IPS-11a (cell line): Measurements from ENCODE around the gene DSTN.

Experiments
- H3K4me3 ChIP-seq: one replicate; pipeline ENCODE4 v1.5.1; 2013; ENCODE audit warnings: low read depth, low read length, control low read depth

DSTN gene

DNA sequence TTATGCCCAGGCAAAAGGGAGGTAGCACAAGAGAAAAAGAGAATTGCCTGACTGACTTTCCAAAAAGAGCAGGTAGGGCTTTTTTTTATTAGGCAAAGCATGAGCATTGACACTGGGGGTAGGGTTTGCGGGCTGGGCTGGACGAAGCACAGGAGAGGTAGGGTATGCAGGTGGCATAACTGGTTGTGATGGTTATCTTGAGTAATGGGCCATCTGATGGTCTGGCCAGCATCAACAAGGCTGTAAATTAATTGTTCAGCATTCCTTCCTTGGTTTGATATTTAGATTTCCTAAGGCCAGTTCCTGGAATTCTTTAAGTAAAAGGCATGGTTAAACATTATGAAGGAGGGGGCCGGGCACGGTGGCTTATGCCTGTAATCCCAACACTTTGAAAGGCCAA lies 24.7 kb upstream of the DSTN start:
- no peak overlapping the region for H3K4me3 ChIP-seq

DNA sequence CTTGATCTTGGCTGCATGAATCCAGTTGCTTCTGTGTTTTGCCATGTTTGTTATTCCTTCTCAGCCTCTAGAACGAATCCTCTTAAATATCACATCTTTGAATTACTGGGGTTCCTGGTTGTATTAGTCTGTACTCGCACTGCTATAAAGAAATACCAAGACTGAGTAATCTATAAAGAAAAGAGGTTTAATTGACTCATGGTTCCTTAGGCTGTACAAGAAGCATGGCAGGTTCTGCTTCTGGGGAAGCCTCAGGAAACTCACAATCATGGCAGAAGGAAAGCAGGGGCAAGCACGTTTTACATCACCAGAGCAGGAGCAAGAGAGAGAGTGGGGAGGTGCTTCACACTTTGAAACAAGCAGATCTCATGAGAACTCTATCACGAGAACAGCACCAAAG lies 20.7 kb upstream of the DSTN start:
- no peak overlapping the region for H3K4me3 ChIP-seq

DNA sequence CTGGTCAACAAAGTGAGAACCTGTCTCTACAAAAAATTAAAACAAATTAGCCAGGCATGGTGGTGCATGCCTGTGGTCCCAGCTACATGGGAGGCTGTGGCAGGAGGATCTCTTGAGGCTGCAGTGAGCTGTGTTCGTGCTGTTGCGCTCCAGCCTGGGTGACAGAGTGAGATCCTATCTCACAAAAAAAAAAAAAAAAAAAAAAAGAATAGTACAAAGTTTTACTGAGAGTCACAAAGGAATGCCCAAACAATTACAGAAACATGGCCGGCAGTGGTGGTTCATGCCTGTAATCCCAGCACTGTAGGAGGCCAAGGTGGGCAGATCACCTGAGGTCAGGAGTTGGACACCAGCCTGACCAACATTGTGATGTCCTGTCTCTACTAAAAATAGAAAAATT lies 14.8 kb upstream of the DSTN start:
- H3K4me3 ChIP-seq, result no peak overlapping the region

DNA sequence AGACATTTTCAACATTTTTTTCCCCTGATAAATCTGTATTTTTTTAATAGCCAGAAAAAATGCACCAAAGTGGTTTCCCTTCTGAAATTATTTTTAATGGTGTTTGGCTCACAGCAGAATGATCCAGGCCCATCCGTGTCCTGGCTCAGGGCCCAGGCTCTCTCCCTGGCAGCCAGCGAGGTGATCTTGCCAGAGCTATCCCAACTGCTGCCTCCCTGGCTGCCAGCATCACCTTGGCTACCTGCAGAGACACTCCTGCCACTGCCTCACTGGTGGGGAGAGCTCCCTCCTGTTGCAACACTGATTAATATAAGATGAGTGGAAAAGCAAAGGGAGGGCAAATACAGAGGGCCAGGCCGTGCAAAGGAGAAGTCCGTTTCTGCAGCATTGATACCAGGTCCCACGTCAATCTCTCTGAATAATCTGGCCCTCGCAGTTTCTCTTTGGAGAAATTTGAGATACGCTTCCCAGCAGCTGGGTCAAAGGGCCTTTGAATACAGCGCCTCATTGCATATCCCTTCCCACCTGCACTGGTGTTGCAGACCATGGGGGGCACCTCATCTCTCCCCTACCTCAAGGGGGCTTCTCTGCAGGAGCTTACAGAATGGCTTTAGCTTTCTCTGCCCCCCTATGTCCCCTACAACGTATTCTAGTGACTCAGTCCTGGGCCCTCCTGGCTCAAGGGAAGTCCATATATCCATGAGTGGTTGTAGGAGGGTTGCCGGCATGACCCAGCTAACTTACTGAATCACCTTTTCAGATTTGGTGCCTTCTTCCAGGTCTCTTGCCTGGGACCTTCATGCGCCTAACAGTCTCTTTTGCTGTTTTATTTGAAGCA lies 12.8 kb upstream of the DSTN start:
- H3K4me3 ChIP-seq, result no peak overlapping the region

DNA sequence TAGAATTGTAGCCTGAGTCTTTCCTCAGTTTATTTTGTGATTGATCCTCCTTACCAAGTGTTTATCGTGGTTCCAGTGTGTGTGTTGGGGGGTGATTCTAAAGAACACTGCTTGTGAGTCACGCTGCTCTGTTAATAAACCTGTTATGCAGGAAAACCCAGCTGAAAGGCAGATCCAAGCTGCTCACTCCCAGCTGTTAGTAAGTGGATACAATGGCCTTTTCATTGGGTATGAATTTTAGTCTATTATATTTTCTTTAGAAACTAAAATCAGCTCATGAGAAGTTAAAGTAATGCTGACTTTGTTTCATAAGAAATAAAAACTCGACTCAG lies 12.2 kb upstream of the DSTN start:
- no peak overlapping the region for H3K4me3 ChIP-seq

DNA sequence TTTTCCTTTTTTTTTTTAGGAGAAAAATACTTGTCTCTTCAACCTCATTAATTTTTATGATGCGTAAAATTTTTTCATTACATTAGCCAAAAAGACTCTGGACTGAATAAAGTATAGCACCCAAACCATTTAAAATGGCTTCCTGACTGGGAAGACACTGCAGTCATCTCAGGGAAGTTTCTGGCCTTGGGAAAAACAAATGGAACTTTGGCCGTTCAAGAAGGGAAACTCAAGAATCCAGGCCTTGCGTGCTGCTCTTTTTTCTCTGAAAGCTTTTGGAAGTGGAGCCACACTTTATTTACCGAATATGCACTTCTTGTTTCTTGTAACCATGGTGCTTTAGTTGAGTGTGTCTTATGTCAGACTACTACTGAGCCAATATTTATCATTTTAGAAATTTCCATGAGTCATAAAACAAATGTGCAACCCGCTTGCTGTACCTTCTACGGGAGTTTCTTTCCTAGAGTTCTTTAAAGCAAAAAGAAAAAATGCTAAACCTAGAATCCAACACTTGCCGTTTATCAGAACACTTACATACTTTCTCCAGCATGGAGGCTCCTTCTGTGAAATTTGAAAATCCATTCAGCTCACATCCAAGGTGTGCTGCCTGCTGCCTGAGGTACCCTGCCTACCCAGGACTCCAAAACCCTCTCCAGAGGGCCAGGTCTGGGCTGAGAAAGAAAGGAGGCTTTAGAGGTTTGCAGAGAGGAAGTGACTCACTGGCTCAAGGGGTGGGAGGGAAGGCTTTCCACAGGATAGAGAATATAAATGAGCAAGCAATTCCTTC lies 11.5 kb upstream of the DSTN start:
- H3K4me3 ChIP-seq, result no peak overlapping the region

DNA sequence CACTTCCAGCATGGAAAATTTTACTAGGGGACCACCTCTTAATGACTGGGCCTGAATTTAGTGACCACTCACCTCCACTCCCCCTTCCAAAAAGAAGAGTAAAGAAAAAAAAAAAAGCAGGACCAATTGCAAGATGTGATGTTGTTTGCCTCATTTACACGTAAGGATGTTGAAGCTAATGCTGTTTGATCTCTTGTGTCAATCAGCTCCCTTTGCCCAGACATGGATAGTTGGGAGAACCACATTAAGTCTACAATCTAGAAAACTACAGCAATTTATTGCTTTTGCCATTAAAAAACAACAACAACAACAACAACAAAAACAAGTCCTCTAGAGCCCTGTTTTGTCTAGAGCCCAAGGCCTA lies 11.0 kb upstream of the DSTN start:
- no peak overlapping the region for H3K4me3 ChIP-seq

DNA sequence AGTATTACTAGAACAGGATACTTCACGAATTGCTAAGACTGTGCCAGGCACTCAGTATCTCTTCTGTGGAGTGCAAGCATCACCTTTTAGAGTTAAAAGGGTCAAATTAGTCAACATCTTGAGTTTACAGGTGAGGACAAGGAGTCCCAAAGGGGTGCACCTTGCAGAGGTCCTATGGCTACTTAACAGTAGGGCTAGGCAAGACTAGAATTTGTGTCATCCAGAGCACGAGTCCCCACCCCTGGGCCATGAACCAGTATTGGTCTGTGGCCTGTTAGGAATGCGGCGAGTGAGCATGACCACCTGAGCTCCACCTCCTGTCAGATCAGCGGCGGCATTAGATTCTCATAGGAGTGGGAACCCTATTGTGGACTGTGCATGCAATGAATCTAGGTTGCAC lies 10.5 kb upstream of the DSTN start:
- no peak overlapping the region for H3K4me3 ChIP-seq

DNA sequence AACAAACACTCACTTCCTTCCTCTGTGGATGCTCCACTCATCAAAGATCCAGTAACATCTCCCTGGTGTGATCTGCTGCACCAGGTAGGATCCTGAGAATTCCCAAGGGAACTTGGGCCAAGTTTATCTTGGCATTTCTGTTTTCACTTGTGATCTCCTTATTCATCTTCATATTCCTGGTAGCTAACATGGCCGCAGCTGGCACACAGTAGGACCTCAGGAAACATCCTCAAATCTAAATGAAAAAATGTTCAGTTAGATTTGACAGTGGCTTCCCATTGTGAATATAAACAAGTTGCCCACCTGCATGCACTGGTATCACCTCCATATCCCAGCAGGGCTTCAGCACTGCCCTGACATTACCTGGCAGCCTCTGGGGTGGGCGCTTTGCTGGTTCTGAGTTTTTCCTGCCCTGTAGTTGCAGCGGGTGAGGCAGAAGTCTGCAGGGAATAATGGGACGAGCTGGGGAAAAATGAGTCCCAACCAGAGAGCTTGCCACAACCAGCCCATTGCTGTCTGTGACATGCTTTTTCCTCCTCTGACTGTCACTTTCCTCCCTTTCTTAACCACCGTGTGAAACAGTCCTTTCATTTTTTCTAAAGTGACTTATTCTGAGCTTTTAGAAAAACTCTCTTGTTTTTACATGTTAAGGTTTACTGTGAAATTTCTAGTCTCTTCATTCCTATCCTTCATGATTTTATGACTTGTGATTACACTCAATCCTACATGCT lies 9.4 kb upstream of the DSTN start:
- H3K4me3 ChIP-seq, result no peak overlapping the region

DNA sequence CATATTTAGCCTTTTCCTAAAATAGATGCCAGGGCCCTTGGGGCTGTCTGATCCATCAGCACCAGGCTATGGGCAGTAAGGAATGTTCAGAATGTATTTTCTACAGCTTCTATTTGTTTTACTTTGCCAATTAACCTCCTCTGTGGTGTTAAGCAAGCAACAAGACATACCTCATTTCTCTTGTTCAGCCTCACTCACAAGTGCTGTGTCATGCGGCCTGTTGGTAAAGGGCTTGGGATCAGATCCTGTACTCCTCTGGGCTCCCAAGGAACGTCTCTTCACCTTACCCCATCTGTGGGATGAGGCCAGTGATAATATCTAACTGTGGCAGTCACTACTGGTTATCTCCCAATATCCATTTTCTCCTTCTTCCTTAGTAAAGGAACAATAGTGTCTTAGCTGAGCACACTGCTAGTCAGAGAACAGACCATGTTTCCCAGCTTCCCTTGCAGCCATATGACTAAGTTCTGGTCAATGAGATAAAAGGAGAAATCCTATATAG lies 7.0 kb upstream of the DSTN start:
- H3K4me3 ChIP-seq, result no peak overlapping the region

DNA sequence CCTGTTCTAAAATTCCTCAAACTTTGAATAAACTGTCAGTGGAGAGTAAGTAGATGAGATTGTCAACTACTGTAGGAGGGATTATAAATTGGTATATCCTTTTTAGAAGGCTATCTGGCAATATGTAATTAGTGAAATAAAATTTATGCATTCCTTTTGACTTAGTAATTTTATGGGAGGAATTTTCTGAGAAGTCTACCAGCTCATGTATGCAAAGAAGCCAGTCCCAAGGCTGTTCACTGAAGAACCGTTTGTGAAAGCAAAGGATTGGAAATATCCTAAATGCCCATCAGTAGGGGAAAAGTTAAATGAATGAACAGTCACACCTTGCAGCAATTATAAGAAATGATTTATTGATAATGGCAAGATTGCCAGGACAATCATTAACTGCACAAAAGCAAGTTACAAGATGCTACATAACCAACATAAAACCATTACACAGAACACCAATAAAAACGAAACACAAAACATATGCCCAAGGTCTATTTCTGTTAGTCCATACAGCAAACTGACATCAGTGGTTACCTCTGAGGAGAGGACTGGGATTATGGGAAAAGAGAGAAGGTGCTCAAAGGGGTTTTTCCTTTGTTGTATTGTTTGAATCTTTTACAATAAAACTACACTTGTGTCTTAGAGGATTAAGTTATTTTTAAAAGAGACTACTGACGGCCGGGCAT lies 4.6 kb upstream of the DSTN start:
- H3K4me3 ChIP-seq, result no peak overlapping the region

DNA sequence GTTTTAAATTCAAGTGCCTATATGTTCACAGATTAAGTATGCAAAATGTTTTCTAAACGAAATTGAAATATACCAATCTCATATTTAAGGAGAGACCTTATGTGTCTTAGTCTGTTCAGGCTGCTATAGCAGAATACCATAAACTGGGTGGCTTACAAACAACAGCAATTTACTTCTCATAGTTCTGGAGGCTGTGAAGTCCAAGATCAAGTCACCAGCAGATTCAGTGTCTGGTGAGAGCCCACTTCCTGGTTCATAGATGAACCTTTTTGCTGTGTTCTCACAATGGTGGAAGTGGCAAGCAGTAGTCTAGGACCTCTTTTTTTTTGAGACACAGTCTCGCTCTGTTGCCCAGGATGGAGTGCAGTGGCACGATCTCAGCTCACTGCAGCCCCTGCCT lies 3.5 kb upstream of the DSTN start:
- H3K4me3 ChIP-seq, result no peak overlapping the region

DNA sequence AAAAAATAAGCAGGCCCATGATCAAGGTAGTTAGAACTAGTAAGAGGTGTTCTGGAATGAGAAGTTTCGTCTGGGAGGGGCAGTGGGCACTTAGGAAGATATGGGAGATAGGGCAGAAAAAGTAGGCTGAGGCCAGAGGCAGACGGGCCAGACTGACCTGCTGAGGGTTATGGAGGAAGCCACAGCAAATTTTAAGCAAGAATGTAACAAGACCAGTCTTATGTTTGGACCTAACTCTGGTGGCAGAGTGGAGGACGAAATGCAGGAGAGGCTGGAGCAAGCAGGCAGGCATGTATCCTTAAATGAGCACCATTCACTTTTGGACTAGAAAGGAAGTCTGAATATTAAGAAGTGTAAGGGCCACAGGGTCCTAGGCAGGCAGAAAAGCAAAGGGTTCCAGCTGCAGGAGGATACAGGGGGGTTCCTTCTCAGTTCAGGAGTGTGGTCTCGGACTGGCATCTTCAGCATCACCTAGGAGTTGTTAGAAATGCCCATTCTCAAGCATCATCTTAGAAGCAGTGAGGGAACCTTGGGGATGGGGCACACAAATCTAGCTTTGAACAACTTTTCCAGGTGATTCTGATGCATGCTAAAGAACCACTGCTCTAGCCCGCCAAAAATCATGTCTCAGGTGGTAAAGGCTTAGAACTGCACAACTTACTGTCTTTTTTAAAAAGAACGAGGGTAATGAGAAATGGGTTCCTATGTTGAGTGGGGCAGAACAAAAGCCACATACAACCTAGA lies 1.7 kb upstream of the DSTN start:
- H3K4me3 ChIP-seq, result peak overlapping the region; percentile 70

DNA sequence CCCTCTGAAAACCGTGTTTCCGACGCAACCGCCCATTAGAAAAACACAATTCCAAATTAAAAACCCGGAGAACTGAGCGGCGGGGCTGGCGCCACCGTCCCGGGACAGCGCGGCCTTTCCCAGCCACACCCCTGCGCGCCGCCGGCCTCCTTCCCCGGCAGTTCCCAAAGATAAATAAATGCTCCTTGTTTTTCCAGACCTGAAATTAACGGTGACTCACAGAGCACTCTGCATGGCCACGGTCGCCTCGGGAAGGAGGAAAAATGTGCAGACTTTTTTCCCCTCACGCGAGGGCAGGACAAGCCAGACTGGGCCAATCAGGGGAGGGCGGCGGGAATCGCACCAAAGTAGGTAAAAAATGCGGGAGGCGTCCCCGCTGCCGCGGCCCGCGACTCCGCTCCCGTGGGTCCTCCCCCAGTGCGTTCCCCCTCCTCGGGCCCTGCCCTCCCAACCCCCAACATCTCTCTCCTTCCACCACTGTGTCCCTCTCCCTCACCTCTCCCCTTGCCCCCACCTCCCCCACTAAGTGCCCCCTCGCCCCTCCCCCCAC lies 828 bp upstream of the DSTN start:
- H3K4me3 ChIP-seq, result peak overlapping the region; percentile 70

DNA sequence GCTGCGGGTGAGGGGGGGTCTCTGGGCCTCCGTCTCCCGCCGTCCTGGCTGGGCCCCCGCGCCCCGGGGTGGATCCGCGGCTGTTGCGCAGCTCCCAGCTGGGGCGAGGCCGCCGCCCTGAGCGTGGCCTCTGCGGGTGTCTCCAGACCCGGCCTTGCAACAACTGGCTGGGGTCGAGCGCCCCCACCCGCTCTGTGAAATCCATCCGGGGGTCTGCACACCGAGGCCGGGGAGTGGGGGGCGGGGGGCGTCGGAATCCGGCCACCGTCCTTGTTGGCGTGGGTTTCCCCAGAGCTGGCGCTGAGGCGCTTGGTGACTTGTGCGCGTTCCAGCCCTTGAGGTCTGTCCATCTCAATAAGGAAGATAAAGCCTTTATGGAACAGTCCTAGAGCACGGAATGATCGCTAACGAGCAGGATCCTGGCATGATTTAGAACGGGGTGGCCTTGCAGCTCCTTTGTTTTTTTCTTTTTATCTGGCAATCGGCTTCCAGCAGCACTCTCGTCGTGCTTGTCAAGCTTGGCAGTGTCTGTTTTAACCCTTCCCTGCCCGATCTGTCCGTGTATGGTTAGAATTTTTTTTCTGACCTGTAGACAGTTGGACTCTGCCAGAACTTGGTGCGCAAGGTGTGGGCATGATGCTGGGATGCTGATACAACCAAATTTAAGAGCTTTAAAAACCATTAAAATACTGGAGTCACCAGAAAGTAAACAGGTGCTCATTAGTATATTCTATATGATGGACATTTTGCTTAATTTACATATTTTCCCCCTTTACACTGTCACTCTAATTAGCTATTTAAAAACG lies 675 bp downstream of the DSTN start:
- H3K4me3 ChIP-seq, result peak overlapping the region; percentile 77

DNA sequence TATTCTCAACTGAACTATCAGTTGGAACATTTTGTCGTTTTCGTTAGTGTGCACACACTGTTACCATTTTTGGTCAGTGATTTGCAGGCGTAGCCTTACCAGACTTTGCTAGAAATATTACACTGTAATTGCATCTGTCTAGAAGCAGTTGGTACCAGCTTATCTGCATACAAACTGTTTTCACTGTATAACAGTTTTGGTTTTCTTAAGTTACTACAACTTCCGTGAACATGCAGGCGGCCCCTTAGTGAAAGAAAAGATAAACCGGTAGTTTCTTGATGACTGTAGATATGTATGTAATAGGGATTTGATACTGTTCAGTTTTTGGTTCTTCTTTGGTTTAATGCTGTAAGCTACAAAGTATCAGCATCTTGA lies 1.3 kb downstream of the DSTN start:
- H3K4me3 ChIP-seq, result peak overlapping the region; percentile 77

DNA sequence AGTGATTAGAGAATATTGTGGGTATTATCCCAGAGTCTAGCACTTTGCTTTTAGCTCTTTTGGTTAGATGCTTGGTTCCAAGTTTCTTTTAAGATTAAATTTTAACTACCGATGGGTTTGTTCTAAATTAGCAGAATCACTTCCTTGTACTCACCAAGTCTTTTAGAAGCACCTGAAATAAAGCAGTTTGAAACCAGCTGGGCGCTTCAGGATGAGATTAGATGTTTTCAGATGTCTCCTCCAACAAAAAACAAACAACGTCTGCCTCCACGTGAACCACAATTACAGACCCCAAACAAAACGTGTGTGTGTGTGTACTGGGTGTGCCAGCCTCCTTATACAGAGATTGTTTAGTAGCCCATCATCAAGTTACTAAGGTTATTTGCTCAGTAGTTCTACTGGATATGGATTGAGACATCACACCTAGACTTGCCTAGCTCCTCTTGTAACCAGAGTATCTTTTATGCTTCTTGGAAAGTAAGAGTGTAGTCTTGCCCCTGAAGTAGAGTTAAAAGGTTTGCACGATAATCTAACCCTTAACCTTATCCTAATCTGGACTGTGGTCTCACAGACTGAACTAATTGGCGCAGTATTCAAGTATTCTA lies 2.3 kb downstream of the DSTN start:
- H3K4me3 ChIP-seq, result no peak overlapping the region

DNA sequence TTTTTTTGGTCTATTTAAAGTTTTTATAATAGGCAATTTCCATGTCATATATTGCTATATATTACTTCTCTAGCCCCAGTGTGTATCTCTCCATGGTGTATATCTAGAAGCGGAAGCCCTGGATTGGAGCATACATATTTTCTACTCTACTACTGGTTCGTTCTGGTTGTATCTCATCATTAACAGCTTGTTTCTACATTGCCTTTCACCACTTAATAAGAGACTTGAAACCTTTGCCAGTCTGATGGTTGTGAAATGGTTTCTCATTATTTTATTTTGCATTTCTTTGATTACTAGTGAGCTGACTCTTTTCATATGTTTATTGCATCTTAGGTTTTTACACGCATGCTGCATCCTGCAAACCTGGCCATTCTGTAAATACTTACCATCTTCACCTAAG lies 3.6 kb downstream of the DSTN start:
- no peak overlapping the region for H3K4me3 ChIP-seq

DNA sequence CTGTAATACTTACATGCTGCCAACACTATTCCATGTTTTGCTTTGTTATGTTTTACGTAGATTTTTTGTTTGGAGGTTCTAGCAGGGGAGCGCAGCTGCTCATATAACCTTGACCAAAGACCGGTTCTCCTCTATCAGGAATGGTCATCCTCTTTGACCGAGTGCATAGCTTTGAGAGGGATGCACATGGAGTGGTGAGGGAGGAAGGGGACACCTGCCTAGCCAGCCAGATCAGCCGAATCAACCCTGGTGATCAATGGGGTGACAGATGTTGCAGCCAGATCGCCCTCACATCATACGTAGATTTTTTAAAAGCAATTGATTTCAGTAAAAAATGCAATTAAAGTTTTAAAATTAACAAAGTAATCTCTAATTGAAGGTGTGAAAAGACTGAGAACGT lies 6.3 kb downstream of the DSTN start:
- no peak overlapping the region for H3K4me3 ChIP-seq
